ENCODE data around the gene CRELD2. TPM values are rescaled to one million over a fixed set of nuclear protein-coding genes. Genes with fewer than 3 reads are reported as not detected.

CRELD2 gene
- 10 to 100 TPM; 26.0 to 56.4 (median 47.8) TPM for total RNA-seq
- long read RNA-seq, transcript CRELD2-201 (10 exons, 1,357 nt) = major isoform, 8 of 11 reads
- long read RNA-seq, partial matches to known transcripts = 1 of 11 reads
- long read RNA-seq, other reads (novel, unspliced or antisense) = 2 of 11 reads

- H3K27ac ChIP-seq = peak within 1 kb of the TSS; percentile 80 to 94 (median 87)
- H3K36me3 ChIP-seq = peaks cover 0 to 10% (median 6%) of the 10 kb centered on the region in 4 donors
- H3K4me3 ChIP-seq = peak within 1 kb of the TSS; percentile 87 to 98 (median 94)
- H3K4me1 ChIP-seq = peaks cover 0 to 17% (median 4%) of the 10 kb centered on the region in 4 donors
- DNase-seq = peak; percentile 98 to 99 (median 98)
- 0% methylated on average over 3 of the region's 103 CpGs for WGBS (ENCODE audit: insufficient coverage, low coverage, low lambda C conversion rate, missing lambda C conversion rate)
- H3K27me3 ChIP-seq = no peaks in the 10 kb centered on the region
- ATAC-seq = peak; percentile 94 to 98 (median 96)
- TF ChIP-seq, protein P1, sequence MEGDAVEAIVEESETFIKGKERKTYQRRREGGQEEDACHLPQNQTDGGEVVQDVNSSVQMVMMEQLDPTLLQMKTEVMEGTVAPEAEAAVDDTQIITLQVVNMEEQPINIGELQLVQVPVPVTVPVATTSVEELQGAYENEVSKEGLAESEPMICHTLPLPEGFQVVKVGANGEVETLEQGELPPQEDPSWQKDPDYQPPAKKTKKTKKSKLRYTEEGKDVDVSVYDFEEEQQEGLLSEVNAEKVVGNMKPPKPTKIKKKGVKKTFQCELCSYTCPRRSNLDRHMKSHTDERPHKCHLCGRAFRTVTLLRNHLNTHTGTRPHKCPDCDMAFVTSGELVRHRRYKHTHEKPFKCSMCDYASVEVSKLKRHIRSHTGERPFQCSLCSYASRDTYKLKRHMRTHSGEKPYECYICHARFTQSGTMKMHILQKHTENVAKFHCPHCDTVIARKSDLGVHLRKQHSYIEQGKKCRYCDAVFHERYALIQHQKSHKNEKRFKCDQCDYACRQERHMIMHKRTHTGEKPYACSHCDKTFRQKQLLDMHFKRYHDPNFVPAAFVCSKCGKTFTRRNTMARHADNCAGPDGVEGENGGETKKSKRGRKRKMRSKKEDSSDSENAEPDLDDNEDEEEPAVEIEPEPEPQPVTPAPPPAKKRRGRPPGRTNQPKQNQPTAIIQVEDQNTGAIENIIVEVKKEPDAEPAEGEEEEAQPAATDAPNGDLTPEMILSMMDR (IDR thresholded peaks at IDR 0.05) = no peak
- TF ChIP-seq POLR2A (IDR thresholded peaks at IDR 0.05) = peak; percentile 86
- no peaks in the 10 kb centered on the region for H3K9me3 ChIP-seq
- intact Hi-C loops (cut with DNase I) = no loop called here
Observed at GRCh38 chr22:49917974-49918910, at the start of gene CRELD2, which contains the start of gene ALG12. Gene CRELD2, plus strand, starts transcription at chr22:49918634. Its CDS starts 136 bp downstream, at chr22:49918770. Gene ALG12, minus strand, starts transcription at chr22:49918438. Its CDS starts 4,673 bp downstream, at chr22:49913765.

- Histone ChIP-seq H3K27ac (no peak overlapping the region), H3K27me3 (no peaks in the 10 kb centered on the region), H3K36me3 (no peaks in the 10 kb centered on the region), H3K4me3 (no peak overlapping the region), H3K4me1 (peaks cover 0 to 7% (median under 1%) of the 10 kb centered on the region in 4 donors), H3K9me3 (peaks cover 0 to 4% (median 0%) of the 10 kb centered on the region in 4 donors)
- DNase-seq (no peak), ATAC-seq (no peak)
- TF ChIP-seq, protein P1 (IDR thresholded peaks at IDR 0.05) = no peak
- TF ChIP-seq POLR2A (IDR thresholded peaks at IDR 0.05) = no peak
- intact Hi-C loops (cut with DNase I) = no loop called here
- WGBS (ENCODE audit: insufficient coverage, low coverage, low lambda C conversion rate, missing lambda C conversion rate) = 83% methylated on average over 10 of the region's 17 CpGs
Observed at GRCh38 chr22:49869086-49869830, 49.2 kb upstream of the CRELD2 start.

- H3K9me3 ChIP-seq = peaks cover 0 to 4% (median 0%) of the 10 kb centered on the region in 4 donors
- peaks cover 0 to 7% (median under 1%) of the 10 kb centered on the region in 4 donors for H3K4me1 ChIP-seq
- no peaks in the 10 kb centered on the region for H3K27me3 ChIP-seq
- no peak for DNase-seq
- H3K36me3 ChIP-seq = no peaks in the 10 kb centered on the region
- intact Hi-C loops (cut with DNase I) = no loop called here
- H3K27ac ChIP-seq = no peak overlapping the region
- H3K4me3 ChIP-seq = no peak overlapping the region
- 76% methylated on average over 10 of the region's 14 CpGs for WGBS (ENCODE audit: insufficient coverage, low coverage, low lambda C conversion rate, missing lambda C conversion rate)
- TF ChIP-seq, protein P1 (IDR thresholded peaks at IDR 0.05) = no peak
- TF ChIP-seq POLR2A (IDR thresholded peaks at IDR 0.05) = no peak
- ATAC-seq = no peak
Observed at GRCh38 chr22:49869845-49870712, 48.4 kb upstream of the CRELD2 start.

- TF ChIP-seq POLR2A (IDR thresholded peaks at IDR 0.05) = no peak
- TF ChIP-seq, protein P1 (IDR thresholded peaks at IDR 0.05) = no peak
- no peak overlapping the region for H3K4me3 ChIP-seq
- H3K4me1 ChIP-seq = peaks cover 0 to 7% (median under 1%) of the 10 kb centered on the region in 4 donors
- no peaks in the 10 kb centered on the region for H3K9me3 ChIP-seq
- intact Hi-C loops (cut with DNase I) = no loop called here
- no peaks in the 10 kb centered on the region for H3K36me3 ChIP-seq
- H3K27ac ChIP-seq = no peak overlapping the region
- no peak for ATAC-seq
- no peaks in the 10 kb centered on the region for H3K27me3 ChIP-seq
- WGBS (ENCODE audit: insufficient coverage, low coverage, low lambda C conversion rate, missing lambda C conversion rate) = 100% methylated on average over 4 of the region's 4 CpGs
- no peak for DNase-seq
Observed at GRCh38 chr22:49871482-49871881, 47.0 kb upstream of the CRELD2 start.
